GM12864 (cell line): ENCODE measurements around the gene SERPINA1.

Source experiments
- DNase-seq: peaks from one replicate; pipeline ENCODE4 v3.0.0-alpha.2; 2011; ENCODE audit warnings: low read depth
- H3K4me3 ChIP-seq: 2 replicates; pipeline ENCODE4 v1.5.1; 2011; ENCODE audit warnings: mild to moderate bottlenecking, low read depth, low read length, control low read depth
- TF ChIP-seq, protein P1 (sequence below): IDR thresholded peaks from 2 replicates; pipeline ENCODE4 v1.5.1; 2011; ENCODE audit warnings: low read depth, mild to moderate bottlenecking, moderate library complexity, low read length, control low read depth, inconsistent platforms; ENCODE audit errors: missing control alignments

The SERPINA1 gene

DNA sequence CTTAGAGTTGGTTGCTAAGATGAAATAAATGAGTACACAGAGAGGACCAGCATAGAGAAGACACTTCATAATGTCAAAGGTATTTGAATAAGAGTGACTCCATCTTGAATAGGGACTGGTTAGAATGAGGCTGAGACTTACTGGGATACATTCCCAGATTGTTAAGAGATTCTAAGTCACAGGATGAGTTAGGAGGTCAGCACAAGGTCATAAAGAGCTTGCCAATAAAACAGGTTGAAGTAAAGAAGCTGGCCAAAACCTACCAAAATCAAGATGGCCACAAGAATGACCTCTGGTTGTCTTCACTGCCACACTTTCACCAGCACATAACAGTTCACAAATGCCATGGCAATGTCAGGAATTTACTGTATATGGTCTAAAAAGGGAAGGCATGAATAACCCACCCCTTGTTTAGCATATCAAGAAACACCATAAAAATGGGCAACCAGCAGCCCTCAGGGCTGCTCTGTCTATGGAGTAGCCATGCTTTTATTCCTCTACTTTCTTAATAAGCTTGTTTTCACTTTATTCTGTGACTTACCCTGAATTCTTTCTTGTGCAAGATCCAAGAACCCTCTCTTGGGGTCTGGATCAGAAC, 8.3 kb upstream of the SERPINA1 start:
- no peak for DNase-seq
- H3K4me3 ChIP-seq = no peak overlapping the region
- TF ChIP-seq, protein P1, sequence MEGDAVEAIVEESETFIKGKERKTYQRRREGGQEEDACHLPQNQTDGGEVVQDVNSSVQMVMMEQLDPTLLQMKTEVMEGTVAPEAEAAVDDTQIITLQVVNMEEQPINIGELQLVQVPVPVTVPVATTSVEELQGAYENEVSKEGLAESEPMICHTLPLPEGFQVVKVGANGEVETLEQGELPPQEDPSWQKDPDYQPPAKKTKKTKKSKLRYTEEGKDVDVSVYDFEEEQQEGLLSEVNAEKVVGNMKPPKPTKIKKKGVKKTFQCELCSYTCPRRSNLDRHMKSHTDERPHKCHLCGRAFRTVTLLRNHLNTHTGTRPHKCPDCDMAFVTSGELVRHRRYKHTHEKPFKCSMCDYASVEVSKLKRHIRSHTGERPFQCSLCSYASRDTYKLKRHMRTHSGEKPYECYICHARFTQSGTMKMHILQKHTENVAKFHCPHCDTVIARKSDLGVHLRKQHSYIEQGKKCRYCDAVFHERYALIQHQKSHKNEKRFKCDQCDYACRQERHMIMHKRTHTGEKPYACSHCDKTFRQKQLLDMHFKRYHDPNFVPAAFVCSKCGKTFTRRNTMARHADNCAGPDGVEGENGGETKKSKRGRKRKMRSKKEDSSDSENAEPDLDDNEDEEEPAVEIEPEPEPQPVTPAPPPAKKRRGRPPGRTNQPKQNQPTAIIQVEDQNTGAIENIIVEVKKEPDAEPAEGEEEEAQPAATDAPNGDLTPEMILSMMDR = no peak

DNA sequence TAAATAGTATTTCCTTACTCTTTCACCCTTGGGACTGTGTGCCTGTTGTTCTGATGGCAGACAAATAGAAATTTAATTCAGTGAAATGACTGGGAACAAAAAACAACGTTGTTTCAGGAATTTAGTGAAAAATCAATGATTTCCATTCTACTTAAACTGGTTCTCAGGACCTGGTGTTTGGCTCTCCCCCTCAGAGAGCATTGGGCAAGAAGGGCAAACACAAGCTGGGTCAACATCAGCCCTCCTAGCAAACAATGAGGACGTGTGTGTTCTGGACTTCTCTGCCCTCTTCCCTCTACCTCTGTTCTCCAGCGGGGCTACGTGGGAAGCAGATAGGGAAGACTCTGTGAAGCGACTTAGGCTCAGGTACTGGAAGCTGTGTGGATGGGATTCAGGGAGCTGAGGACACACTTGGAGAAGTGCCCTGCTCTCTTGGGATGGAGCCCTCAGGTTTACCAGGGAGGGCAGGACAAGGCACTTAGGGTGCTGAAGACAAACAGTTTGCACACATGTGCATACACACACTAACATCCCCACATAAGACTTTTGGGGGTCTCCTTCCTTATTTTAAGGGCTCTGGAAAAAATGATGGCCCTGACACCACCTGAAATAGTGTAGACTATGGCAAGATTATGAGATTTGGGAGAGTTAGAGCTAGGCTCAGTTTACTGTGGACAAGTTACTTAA, 7.6 kb upstream of the SERPINA1 start:
- TF ChIP-seq, protein P1 = no peak
- DNase-seq = no peak
- H3K4me3 ChIP-seq = no peak overlapping the region

DNA sequence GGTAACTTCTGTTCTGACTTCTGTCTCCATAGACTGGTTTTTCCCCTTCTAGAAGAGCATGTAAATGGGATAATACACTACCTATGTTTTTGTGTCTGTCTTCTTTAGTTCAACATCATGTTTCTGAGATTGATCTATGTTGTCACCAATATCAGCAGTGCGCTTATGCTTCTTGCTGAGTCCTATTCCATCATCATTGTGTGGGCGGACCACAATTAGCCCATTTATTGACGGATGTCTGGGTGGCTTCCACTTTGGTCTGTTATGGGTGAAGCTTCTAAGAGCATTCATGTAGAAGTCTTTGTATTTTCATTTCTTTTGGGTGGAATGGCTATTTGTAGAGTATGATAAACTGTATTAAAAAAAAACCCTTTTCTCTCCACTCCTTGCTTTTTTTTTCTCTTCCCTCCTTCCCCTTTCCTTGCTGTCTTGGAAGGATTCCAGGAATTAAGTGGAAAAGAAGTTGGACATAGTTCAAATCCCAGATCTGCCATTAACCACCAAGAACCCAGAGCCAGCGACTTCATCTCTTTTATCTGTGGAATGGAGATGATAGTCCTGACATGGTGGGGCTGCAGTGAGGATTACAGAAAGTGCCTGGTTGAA, 7.0 kb upstream of the SERPINA1 start:
- no peak for DNase-seq
- TF ChIP-seq, protein P1 = no peak
- no peak overlapping the region for H3K4me3 ChIP-seq

DNA sequence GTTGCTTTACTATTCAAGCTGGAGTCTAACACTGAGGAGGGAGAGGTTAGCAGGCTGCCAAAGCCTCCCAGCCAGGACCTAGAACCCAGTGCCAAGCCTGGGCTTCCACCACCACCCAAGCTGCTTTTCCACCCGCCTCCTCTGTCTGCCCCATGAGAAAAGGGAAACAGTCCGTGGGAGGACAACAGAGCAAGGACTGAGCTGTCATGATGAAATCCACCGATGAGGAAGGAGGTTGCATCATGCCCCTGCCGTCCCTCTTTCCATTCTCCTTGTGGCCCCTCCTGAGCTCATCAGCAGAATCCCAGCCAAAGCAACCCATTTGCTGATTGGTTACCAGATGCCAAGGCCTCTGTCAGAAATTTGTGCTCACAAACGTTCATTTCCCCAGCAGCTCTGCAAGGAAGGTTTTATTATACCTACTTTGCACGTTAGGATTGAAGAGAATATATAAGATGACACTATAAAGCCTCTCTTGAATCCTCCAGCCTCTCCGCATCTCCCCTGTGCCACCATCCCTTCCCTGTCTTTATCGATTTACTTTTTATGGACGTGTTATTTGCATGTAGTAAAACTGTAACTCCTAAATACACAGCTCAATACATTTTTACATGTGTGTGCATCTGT, 6.3 kb upstream of the SERPINA1 start:
- TF ChIP-seq, protein P1 = no peak
- H3K4me3 ChIP-seq = no peak overlapping the region
- DNase-seq = no peak

DNA sequence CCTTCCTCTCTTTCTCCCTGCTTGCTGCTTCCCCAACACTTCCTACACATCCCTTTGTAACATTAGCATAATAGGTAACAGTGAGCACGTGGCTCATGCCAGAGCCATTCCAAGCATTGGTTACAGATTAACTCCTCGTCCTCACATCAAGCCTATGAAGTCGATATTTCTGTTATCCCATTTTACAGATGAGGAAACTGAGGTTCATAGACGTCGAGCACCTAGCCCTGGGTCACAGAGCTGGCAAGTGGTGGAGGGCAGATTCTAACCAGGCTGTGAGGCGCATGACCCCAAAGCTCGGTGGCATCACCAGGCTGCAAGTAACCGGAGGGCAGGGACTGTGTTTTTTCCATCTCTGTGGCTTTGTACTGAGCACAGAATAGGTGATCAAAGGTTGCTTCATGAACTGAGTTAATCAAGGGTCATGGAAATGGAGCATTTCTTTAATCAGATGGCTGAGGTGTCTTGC, 5.7 kb upstream of the SERPINA1 start:
- DNase-seq = no peak
- H3K4me3 ChIP-seq = no peak overlapping the region

DNA sequence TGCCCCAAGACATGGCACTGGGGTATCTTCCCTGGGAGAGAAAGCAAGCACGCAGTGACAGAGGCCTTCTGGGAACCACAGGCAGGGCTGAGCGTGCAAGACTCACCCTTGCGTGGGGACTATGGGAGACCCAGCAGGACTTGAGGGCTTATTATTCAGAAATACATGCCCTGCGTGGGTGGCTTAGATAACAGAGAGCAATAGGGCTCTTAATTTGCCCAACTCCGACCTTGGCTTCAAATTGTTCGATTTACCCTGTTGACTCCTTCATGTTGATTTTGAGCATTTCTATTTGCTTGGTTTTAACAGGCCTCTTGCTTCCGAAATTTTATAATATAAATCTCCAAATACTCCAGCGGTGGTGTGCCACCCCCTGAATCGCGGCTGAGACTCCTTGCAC, 5.1 kb upstream of the SERPINA1 start:
- DNase-seq = no peak
- no peak overlapping the region for H3K4me3 ChIP-seq
- TF ChIP-seq, protein P1 = no peak

More for the DNA sequence above, 5.7 kb upstream of the SERPINA1 start:
- TF ChIP-seq, protein P1 = no peak
